ENCODE data around the gene PARD3B. TPM values are rescaled to one million over a fixed set of nuclear protein-coding genes. Genes with fewer than 3 reads are reported as not detected.

The PARD3B gene
- total RNA-seq, 4 donors from 2014 or later: 32.6 to 65.7 (median 38.6) TPM

DNA sequence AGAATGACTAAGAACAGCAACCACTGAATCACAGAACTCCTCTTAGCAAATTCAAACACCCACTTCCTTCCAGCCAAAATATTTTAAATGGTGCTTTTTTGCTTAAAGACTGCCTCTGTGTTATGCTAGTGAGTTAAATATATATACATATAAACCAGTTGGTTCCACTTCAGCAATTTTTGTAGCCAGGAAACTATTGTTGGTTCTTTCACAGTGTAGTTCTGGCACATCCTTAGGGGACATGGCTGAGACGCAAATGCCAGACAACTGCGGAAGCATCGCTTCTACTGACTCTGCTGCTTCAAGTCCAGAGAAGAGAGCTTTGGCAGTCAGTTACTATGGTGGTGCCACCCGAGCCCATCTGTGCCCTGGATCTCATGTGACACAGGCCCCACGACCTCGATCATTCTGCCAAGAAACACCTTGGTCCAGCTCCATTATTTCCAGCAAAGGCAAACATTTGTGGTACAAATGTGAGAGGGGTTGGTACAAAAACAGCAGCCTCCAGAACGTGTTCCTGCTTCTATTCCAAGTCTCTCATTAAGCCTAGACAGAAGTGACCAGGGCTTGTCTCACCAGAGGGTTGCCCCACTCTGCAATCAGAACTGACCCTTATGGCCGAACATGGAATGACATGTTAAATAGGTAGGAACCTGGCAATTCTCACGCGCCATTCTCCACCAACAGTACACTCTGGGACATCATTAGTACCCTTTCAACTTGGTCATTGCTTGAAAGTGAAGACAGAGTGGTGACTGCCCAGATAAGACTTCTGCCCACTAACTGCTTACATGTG lies 1019.3 kb downstream of the PARD3B start:
- no peaks in the 10 kb centered on the region for H3K9me3 ChIP-seq
- TF ChIP-seq POLR2A (IDR thresholded peaks at IDR 0.05) (no peak), EP300 (IDR thresholded peaks at IDR 0.05; ENCODE audit: low read depth) (no peak), POLR2AphosphoS5 (IDR thresholded peaks at IDR 0.05) (no peak), CTCF (IDR thresholded peaks at IDR 0.05) (no peak)
- no peak overlapping the region for H3K27ac ChIP-seq
- H3K4me3 ChIP-seq: no peak overlapping the region
- intact Hi-C loops (cut with DNase I; ENCODE audit: low total_unique reads): no loop called here
- no peak for DNase-seq
- WGBS, 2 donors (ENCODE audit: low coverage in 1 of 2): 56 to 88% methylated on average over 2 to 10 of the region's 10 CpGs
- no peaks in the 10 kb centered on the region for H3K36me3 ChIP-seq
- H3K27me3 ChIP-seq: no peaks in the 10 kb centered on the region
- in situ Hi-C loops (cut with MboI; ENCODE audit: low pct_ligation_motif_present in 1 of 4, low pct_unique_long_range_greater_than_20kb in 1 of 4, low sequenced_read_pairs in 3 of 4): no loop called here
- no peaks in the 10 kb centered on the region for H3K4me1 ChIP-seq

DNA sequence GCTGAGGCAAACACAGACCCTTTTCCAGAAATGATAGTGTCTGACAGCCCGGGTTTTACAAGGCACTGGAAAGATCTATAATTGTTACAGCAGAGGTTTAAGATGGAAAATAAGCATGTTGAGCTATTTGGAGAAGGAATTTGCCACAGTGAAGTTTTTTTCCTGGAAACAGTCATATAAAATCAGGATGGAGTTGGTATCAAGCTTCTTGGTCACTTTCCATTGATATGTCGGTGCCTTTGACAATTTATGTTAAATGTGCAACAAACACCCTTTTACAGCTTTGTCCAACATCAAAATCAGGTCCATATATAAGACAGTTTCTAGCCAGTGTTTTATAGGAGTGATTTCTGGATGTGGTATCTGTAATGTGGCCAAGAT lies 1019.9 kb downstream of the PARD3B start:
- WGBS, 2 donors (ENCODE audit: low coverage in 1 of 2): 53 to 80% methylated on average over 2 of the region's 2 CpGs
- H3K4me1 ChIP-seq: no peaks in the 10 kb centered on the region
- H3K4me3 ChIP-seq: no peak overlapping the region
- intact Hi-C loops (cut with DNase I; ENCODE audit: low total_unique reads): no loop called here
- H3K27ac ChIP-seq: no peak overlapping the region
- DNase-seq: no peak
- no peaks in the 10 kb centered on the region for H3K27me3 ChIP-seq
- TF ChIP-seq POLR2AphosphoS5 (IDR thresholded peaks at IDR 0.05) (no peak), CTCF (IDR thresholded peaks at IDR 0.05) (no peak), POLR2A (IDR thresholded peaks at IDR 0.05) (no peak), EP300 (IDR thresholded peaks at IDR 0.05; ENCODE audit: low read depth) (no peak)
- no peaks in the 10 kb centered on the region for H3K9me3 ChIP-seq
- H3K36me3 ChIP-seq: no peaks in the 10 kb centered on the region
- in situ Hi-C loops (cut with MboI; ENCODE audit: low pct_ligation_motif_present in 1 of 4, low pct_unique_long_range_greater_than_20kb in 1 of 4, low sequenced_read_pairs in 3 of 4): no loop called here

DNA sequence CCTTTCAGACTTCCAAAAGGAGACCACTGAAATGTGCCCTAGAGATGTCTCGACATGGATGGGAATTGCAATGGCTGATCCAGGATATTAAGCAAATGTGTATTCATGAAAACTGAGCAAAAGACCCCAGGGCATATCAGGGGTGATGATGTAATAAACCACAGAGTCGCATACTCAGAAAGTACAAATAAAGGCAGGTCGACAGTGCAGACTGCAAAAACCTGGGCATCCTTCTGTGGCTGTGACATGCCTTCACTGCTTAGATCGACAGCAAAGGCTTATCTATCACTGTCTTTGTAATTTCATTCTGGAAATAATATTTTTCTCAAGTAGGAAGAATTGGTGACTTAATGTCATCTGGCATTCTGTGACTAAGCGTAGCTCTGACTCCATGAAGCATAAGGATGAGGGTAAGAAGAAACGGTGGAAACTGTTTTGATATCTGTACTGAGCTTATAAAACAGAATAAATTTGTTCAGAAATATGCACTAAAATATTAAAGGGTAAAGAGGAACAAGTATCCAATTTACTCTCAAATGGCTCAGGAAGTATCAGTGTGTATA lies 1021.4 kb downstream of the PARD3B start:
- Histone ChIP-seq H3K27me3 (no peaks in the 10 kb centered on the region), H3K4me3 (no peak overlapping the region), H3K9me3 (no peaks in the 10 kb centered on the region), H3K36me3 (no peaks in the 10 kb centered on the region), H3K4me1 (peaks cover 0 to 4% (median 0%) of the 10 kb centered on the region in 4 donors), H3K27ac (no peak overlapping the region)
- no peak for DNase-seq
- no peak for TF ChIP-seq POLR2AphosphoS5 (IDR thresholded peaks at IDR 0.05)
- no peak for TF ChIP-seq POLR2A (IDR thresholded peaks at IDR 0.05)
- no peak for TF ChIP-seq EP300 (IDR thresholded peaks at IDR 0.05; ENCODE audit: low read depth)
- in situ Hi-C loops (cut with MboI; ENCODE audit: low pct_ligation_motif_present in 1 of 4, low pct_unique_long_range_greater_than_20kb in 1 of 4, low sequenced_read_pairs in 3 of 4): no loop called here
- 70 to 72% methylated on average over 5 to 6 of the region's 6 CpGs for WGBS, 2 donors (ENCODE audit: low coverage in 1 of 2)
- intact Hi-C loops (cut with DNase I; ENCODE audit: low total_unique reads): no loop called here

DNA sequence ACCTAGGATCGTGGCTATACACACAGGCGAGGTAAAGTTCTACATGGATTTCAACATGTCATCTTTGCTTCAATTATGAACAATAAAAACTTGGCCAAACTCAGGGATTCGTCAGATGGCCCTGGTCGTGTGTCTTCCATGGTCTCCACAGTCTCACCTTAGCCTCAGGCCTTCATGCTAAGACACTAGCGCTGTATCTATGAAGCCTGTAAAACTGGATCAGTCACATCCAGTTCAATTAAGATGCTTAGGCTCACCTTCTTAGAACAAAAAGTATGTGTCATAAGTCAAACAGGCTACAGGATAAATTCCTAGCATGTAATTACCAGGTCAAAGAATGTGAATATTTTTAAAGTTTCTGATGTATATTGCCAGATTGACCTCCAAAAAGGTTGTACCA lies 1023.3 kb downstream of the PARD3B start:
- WGBS, 2 donors (ENCODE audit: low coverage in 1 of 2): 89 to 100% methylated on average over 1 to 5 of the region's 5 CpGs
- DNase-seq: no peak
- Histone ChIP-seq H3K4me3 (no peak overlapping the region), H3K9me3 (no peaks in the 10 kb centered on the region), H3K27me3 (no peaks in the 10 kb centered on the region), H3K36me3 (no peaks in the 10 kb centered on the region), H3K4me1 (peaks cover 0 to 4% (median 0%) of the 10 kb centered on the region in 4 donors), H3K27ac (no peak overlapping the region)
- TF ChIP-seq POLR2A (IDR thresholded peaks at IDR 0.05): no peak
- intact Hi-C loops (cut with DNase I; ENCODE audit: low total_unique reads) (no loop called here), in situ Hi-C loops (cut with MboI; ENCODE audit: low pct_ligation_motif_present in 1 of 4, low pct_unique_long_range_greater_than_20kb in 1 of 4, low sequenced_read_pairs in 3 of 4) (no loop called here)

DNA sequence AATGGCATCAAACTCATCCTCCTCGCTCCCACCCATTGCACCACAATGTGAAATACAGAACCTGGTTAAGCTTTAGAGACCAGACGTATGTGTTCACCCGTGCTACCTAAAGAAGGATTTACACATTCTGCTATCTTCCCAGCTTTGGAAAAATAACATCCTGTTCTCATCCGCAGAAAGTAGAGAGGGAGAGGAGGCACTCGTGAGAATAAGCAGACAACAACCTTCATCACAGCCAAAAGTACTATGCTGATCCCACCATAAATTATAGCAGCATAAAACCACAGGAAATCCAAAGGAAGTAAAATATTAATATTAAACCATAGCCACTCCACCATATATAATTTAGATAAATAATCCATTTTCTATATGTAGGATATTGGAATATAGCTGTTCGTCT lies 1025.4 kb downstream of the PARD3B start:
- WGBS, 2 donors (ENCODE audit: low coverage in 1 of 2): 79 to 80% methylated on average over 3 to 6 of the region's 6 CpGs
- DNase-seq: no peak
- in situ Hi-C loops (cut with MboI; ENCODE audit: low pct_ligation_motif_present in 1 of 4, low pct_unique_long_range_greater_than_20kb in 1 of 4, low sequenced_read_pairs in 3 of 4): no loop called here
- TF ChIP-seq POLR2AphosphoS5 (IDR thresholded peaks at IDR 0.05) (peak in 2 of 3 donors; percentile 17 to 70), EP300 (IDR thresholded peaks at IDR 0.05; ENCODE audit: low read depth) (no peak), CTCF (IDR thresholded peaks at IDR 0.05) (no peak), POLR2A (IDR thresholded peaks at IDR 0.05) (no peak)
- Histone ChIP-seq H3K4me3 (no peak overlapping the region), H3K9me3 (no peaks in the 10 kb centered on the region), H3K4me1 (peaks cover 0 to 4% (median 0%) of the 10 kb centered on the region in 4 donors), H3K36me3 (no peaks in the 10 kb centered on the region), H3K27ac (peak overlapping the region in 3 of 4 donors; percentile 17 to 49 (median 38)), H3K27me3 (no peaks in the 10 kb centered on the region)
- intact Hi-C loops (cut with DNase I; ENCODE audit: low total_unique reads): no loop called here

Data from transverse colon (tissue), 4 donors.